Mesothelial cell of epicardium (in vitro differentiated cells): ENCODE data around the gene PDGFRB. TPM values are rescaled to one million over a fixed set of nuclear protein-coding genes. Genes with fewer than 3 reads are reported as not detected.

Experiments
- DNase-seq, 2 experiments: peaks; one replicate each; pipeline ENCODE4 v3.0.0; 2021; ENCODE audit warnings: low spot score in 2 of 2; ENCODE audit not compliant: unreplicated experiment in 2 of 2
- H3K27ac Mint-ChIP-seq: 2 replicates; pipeline ENCODE4 v1.8.0; 2021; ENCODE audit warnings: mixed read lengths
- H3K27me3 Mint-ChIP-seq: 2 replicates; pipeline ENCODE4 v1.8.0; 2021; ENCODE audit warnings: low read depth, mixed read lengths
- H3K36me3 Mint-ChIP-seq: 2 replicates; pipeline ENCODE4 v1.8.0; 2021; ENCODE audit warnings: mixed read lengths
- H3K4me1 Mint-ChIP-seq: 2 replicates; pipeline ENCODE4 v1.8.0; 2021; ENCODE audit warnings: mixed read lengths
- H3K4me3 Mint-ChIP-seq: 2 replicates; pipeline ENCODE4 v1.8.0; 2021; ENCODE audit warnings: mild to moderate bottlenecking, moderate library complexity, mixed read lengths
- H3K9me3 Mint-ChIP-seq: 2 replicates; pipeline ENCODE4 v1.8.0; 2021; ENCODE audit warnings: mixed read lengths
- total RNA-seq: library from RNA; stranded (reverse); gene quantifications from 3 replicates; pipeline ENCODE4 v1.2.1, GENCODE V29; 2021
- TF ChIP-seq, protein P1 (sequence below): fragments of 200-600 bp; sonication (generic); IDR thresholded peaks from one replicate; pipeline ENCODE4 v1.5.0; 2021; ENCODE audit warnings: antibody characterized with exemption; ENCODE audit not compliant: unreplicated experiment

The PDGFRB gene
- total RNA-seq, 1 donor from 2014 or later, result 100 TPM

DNA sequence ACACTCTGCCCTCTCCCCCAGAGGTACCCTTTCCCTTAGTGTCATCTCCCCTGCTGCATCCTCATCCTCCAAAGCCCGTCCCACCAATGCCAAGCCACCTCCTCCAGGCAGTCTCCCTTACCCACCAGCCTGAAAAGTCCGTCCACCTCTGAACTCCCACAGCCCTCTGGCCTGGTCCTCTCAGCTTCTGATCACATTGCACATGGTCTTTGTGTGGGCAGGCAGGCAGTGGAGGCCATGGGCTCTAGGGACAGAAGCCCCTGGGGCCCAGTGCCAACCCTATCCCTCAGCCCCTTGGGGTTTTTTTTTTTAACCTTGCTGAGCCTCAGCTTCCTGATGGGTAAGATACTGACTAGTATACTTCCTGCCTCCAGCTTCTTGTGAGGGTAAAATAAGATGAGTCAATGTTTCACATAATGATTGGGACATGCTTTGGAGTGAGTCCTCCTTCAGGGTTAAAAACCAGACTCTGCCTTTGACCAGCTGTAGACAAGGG is 88.7 kb downstream of the PDGFRB start:
- H3K36me3 Mint-ChIP-seq, result no peaks in the 10 kb centered on the region
- DNase-seq, result no peak
- H3K27ac Mint-ChIP-seq, result no peak overlapping the region
- TF ChIP-seq, protein P1, sequence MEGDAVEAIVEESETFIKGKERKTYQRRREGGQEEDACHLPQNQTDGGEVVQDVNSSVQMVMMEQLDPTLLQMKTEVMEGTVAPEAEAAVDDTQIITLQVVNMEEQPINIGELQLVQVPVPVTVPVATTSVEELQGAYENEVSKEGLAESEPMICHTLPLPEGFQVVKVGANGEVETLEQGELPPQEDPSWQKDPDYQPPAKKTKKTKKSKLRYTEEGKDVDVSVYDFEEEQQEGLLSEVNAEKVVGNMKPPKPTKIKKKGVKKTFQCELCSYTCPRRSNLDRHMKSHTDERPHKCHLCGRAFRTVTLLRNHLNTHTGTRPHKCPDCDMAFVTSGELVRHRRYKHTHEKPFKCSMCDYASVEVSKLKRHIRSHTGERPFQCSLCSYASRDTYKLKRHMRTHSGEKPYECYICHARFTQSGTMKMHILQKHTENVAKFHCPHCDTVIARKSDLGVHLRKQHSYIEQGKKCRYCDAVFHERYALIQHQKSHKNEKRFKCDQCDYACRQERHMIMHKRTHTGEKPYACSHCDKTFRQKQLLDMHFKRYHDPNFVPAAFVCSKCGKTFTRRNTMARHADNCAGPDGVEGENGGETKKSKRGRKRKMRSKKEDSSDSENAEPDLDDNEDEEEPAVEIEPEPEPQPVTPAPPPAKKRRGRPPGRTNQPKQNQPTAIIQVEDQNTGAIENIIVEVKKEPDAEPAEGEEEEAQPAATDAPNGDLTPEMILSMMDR, result no peak
- peaks cover 3% of the 10 kb centered on the region for H3K4me1 Mint-ChIP-seq
- no peaks in the 10 kb centered on the region for H3K27me3 Mint-ChIP-seq
- H3K9me3 Mint-ChIP-seq, result no peaks in the 10 kb centered on the region
- H3K4me3 Mint-ChIP-seq, result no peak overlapping the region

DNA sequence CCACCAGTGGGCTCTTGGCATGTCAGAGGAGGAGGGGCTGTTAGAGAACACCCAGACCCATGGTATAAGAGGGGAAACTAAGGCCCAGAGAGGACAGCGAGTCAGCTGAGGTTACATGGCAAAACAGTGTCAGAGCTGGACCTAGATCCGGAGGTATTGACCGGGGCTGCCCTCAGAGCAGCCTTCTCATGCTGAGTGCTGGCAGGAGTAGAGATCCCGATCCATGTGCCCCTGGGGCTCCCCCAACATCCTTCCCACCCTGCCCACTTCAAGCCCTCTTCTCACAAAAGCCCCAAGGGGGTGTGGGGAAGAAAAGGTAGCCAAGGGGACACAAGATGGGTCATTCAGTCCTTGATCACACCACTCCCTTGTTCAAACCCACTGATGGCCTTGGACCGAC is 89.2 kb downstream of the PDGFRB start:
- no peak for DNase-seq
- Mint-ChIP-seq H3K4me3 (no peak overlapping the region), H3K4me1 (peaks cover 3% of the 10 kb centered on the region), H3K27ac (no peak overlapping the region), H3K36me3 (no peaks in the 10 kb centered on the region), H3K9me3 (no peaks in the 10 kb centered on the region), H3K27me3 (no peaks in the 10 kb centered on the region)
- TF ChIP-seq, protein P1, result no peak

DNA sequence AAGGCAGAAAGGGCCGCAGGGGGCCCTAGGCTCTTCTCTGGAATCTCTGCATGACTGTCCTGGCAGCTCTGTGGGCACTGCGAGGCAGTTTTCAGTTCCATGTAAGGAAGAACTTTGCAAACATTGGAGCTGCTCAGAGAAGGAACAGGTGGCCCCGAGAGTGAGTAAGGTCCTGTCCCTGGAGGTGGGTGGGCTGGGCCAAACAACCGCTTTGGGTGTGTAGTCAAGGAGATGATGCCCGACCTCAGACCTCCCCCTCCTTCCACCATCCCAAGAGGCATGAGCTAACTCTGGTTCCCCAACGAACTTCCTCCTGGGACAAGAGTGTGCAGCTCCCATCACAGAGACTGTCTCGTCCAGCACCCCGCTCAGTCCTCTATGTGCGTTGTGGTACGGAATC is 89.8 kb downstream of the PDGFRB start:
- TF ChIP-seq, protein P1, result no peak
- no peak overlapping the region for H3K4me3 Mint-ChIP-seq
- no peaks in the 10 kb centered on the region for H3K36me3 Mint-ChIP-seq
- H3K27me3 Mint-ChIP-seq, result no peaks in the 10 kb centered on the region
- no peaks in the 10 kb centered on the region for H3K9me3 Mint-ChIP-seq
- H3K4me1 Mint-ChIP-seq, result peaks cover 3% of the 10 kb centered on the region
- H3K27ac Mint-ChIP-seq, result no peak overlapping the region
- no peak for DNase-seq

DNA sequence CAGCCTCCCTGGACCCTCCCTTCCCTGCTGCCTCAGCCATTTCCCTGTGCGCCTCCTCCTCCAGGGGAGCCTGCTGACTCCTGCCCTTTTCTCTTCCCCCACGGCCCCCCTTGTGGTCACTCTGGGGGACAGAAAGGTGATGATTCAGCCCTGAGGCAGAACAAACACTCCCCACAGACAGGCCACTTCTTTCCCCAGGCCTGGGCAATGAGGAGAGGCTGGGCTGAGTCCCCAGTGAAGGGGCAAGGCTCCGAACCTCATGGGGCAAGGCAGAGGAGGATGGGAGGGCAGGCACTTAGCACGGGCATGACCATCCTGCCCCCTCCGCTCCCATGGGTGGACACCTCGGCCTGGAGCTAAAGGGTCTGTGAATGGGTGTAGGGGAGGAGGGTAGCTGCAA is 90.3 kb downstream of the PDGFRB start:
- Mint-ChIP-seq H3K27me3 (no peaks in the 10 kb centered on the region), H3K9me3 (no peaks in the 10 kb centered on the region), H3K4me3 (no peak overlapping the region), H3K4me1 (peaks cover 3% of the 10 kb centered on the region), H3K36me3 (no peaks in the 10 kb centered on the region), H3K27ac (no peak overlapping the region)
- TF ChIP-seq, protein P1, result no peak
- DNase-seq, result no peak

DNA sequence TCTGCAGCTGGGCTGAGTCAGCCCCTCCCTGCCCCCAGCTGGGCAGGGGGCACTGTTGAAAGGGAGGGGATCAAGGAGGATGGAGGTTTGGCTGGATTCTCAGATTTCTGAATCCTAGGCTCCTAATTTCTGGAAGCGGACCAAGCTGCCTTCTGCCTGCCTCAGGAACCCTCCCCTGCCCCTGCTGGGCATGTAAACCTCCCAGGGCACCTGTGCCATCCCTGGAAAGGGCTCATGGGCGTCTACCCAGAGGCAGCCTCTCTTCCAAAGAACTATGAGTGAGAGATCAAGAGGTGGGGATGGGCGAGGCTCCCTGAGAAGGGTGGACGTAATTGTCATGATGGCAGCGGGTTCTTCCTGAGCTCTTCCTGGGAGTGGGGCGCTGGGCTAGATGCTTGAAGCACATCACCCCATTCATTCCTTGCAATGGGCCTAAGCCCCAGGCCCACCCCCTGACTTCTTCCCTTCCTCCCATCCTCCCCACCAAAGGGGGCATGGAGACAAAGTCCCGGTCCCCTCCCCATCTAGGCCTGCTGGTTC is 90.9 kb downstream of the PDGFRB start:
- Mint-ChIP-seq H3K4me1 (peaks cover 3% of the 10 kb centered on the region), H3K36me3 (no peaks in the 10 kb centered on the region), H3K9me3 (no peaks in the 10 kb centered on the region), H3K27ac (no peak overlapping the region), H3K27me3 (no peaks in the 10 kb centered on the region), H3K4me3 (no peak overlapping the region)
- TF ChIP-seq, protein P1, result no peak
- DNase-seq, result no peak

Other genes starting within 250 kb of the PDGFRB start
- gene PDE6A, start 211.1 kb downstream of the PDGFRB start, total RNA-seq, result 0.18 to 0.38 TPM (median 0.29 TPM) in 3 replicates
- gene SLC26A2, start 195.1 kb downstream of the PDGFRB start, total RNA-seq, result 15.4 to 16.5 TPM (median 15.9 TPM) in 3 replicates
- 3.9 to 4.8 TPM (median 4.7 TPM) in 3 replicates for gene TIGD6, start 155.2 kb downstream of the PDGFRB start, total RNA-seq
- 49.6 to 53.1 TPM (median 52.8 TPM) in 3 replicates for gene HMGXB3, start 155.1 kb downstream of the PDGFRB start, total RNA-seq
- 0.07 to 0.27 TPM (median 0.18 TPM) in 3 replicates for gene CSF1R, start 69.3 kb downstream of the PDGFRB start, total RNA-seq
- gene CDX1, start 10.9 kb upstream of the PDGFRB start, total RNA-seq, result 0.51 to 1.1 TPM (median 0.68 TPM) in 3 replicates
- gene SLC6A7, start 34.2 kb upstream of the PDGFRB start, total RNA-seq, result not detected in 3 replicates
- 3.9 to 4.1 TPM (median 4.0 TPM) in 3 replicates for gene CAMK2A, start 133.9 kb upstream of the PDGFRB start, total RNA-seq
- gene ARSI, start 147.1 kb upstream of the PDGFRB start, total RNA-seq, result 18.5 to 19.1 TPM (median 18.8 TPM) in 3 replicates
- 53.7 to 58.8 TPM (median 55.7 TPM) in 3 replicates for gene TCOF1, start 201.9 kb upstream of the PDGFRB start, total RNA-seq